Mucosa of gallbladder (tissue), 1 donor: ENCODE results near the gene MAEA. TPM values are rescaled to one million over a fixed set of nuclear protein-coding genes. Genes with fewer than 3 reads are reported as not detected.

Source experiments
- DNase-seq: peaks from one replicate; pipeline ENCODE4 v3.0.0-alpha.2; 2020; ENCODE audit warnings: low spot score
- total RNA-seq: library from RNA; stranded (reverse); gene quantifications from one replicate; pipeline ENCODE4 v1.2.1, GENCODE V29; 2021
- donor health status: DM: no; HTN: no; CAD: no.

The MAEA gene
- total RNA-seq, 1 donor from 2014 or later: 78.0 TPM

- DNase-seq: no peak
These were observed 39.8 kb upstream of the MAEA start for GRCh38 chr4:1249731-1250526.

GRCh38 chr4:1250527-1250812, 39.2 kb upstream of the MAEA start:
- no peak for DNase-seq

DNA sequence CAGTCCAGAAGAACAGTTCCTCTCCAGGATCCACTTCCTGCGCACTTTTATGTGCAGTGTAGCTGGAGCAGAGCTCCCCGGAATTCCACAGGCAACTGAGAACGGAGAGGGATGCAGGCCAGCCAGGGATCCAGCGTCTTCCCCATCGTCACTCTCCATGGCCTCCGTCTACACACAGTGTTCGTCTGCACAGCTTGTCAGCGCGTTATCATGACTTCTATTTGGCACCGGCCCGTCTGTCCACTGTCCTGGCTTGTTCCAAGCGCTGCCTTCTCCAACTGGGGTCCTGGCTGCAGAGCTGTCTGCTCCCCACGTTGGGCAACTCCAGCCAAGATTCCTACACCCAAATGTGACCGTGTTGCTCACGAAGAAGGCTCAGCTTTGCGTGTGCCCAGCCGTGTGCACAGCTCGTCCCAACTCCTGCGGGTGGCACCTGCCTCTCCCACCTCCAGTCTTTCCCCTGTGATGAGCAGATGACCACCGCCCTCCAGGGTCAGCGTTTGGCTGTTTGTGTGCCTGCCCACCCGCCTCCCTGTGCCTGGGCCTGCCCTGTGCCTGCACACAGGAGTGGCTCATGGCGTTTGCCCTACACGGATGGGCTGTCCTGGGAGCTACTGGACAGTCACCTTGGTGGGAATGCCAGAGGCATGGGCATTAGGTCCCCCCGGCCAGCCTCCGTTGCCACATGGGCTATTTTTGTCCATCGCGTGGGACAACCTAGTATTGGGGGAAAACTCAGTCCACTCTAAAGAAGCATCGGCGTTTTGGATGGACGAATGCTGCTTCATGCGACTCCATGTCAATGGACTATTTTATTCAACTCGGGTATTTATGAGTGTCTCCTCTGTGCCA, 38.5 kb upstream of the MAEA start:
- no peak for DNase-seq

DNA sequence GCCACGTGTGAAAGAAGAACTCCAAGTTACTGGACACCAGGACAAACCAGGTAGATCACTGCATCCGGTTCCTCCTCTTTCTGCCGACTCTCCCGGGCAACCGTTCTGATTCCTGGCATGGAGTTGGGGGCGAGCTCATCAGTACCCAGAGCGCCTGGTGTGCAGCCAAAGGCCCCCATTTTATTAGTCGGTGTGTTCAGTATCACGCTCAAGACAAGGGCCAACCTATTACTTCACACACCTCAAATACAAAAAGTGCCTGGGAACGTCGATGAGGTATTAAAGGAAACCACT, 38.0 kb upstream of the MAEA start:
- no peak for DNase-seq

GRCh38 chr4:1252928-1253492, 36.7 kb upstream of the MAEA start:
- DNase-seq: no peak

DNA sequence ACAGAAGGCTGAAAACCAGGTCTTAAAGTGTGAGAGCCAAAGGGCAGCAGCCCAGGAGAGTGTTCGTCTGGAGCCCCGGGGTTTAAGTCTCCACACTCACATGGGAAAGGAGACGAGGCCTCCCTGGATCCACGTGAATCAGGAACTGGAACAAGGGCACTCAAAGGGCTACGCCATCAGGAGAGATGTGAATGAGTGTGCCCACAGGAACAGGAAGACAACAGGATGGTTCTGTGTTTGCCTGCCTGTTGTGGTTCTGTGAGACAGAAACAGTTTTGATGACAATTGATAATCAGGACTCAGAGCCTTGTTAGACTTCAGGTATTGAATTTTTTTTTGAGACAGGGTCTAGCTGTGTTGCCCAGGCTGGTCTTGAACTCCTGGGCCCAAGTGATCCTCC, 35.9 kb upstream of the MAEA start:
- DNase-seq: no peak

- no peak for DNase-seq
These were observed 34.5 kb upstream of the MAEA start for GRCh38 chr4:1255151-1255550.

DNA sequence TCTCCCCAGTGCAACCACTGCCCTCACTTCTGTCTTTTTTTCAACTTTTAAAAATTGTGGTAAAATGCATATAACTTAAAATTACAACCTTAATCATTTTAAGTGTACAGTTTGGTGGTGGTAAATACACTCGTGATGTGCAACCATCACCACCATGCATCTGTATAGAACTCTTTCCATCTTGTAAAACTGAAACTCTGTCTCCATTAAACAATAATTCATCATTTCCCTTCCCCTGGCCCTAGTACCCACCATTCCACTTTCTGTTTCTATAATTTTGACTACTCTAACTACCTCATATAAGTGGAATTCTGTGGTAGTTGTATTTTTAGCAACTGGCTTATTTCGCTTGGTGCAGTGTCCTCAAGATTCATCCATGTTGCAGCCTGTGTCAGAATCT, 34.0 kb upstream of the MAEA start:
- no peak for DNase-seq

DNA sequence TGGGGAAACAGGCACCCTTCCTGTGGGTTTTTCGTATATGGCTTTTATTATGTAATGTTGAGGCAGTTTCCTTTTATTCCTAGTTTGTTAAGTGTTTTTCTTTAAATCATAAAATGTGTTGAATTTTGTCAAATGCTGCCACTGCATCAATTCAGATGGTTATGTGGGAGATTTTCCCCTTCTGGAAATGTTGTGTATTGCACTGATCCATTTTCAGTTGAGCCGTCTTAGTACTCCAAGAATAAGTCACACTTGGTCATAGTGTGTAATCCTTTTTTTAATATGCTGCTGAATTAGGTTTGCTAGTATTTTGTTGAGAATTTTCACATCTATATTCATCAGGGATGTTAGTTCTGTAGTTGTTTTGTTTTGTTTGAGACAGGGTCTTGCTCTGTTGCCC, 31.2 kb upstream of the MAEA start:
- no peak for DNase-seq

DNA sequence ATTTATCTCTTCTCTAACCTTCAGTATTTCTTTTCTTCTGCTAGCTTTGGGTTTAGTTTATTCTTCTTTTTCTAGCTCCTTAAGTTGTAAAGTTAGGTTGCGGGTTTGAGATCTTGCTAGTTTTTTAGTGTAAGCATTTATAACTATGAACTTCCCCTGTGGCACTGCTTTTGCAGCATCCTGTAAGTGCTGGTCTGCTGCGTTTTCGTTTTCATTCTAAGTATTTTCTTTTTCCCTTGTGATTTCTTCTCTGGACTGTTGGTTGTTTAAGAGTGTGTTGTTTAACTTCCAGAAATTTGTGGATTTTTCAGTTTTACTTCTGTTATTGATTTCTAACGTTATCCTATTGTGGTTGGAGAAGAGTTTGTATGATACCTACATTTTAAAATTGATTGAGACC, 29.7 kb upstream of the MAEA start:
- DNase-seq: no peak

DNA sequence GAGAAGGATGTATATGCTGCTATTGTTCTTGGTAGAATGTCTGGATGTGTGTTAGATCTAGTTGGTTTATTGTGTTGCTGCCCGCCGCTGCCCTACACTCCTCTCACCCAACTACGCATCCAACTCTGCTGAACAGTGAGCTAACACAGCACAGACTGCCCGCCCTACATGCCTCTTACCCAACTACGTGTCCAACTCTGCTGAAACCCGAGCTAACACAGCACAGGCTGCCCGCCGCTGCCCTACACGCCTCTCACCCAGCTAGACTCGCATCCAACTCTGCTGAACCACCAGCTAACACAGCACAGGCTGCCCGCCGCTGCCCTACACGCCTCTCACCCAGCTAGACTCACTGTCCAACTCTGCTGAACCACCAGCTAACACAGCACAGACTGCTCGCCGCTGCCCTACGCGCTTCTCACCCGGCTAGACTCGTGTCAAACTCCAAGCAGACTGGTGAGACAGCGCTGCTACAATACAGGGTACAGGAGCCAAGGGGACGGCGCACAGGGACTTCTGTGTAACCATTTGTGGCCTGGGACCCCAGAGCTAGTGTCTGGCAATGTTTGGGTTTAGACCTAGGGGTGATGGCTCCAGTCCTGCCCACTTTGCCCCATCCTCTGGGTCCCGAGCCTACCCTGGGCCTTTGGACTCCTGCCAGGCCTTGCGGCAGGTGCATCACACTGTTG, 29.1 kb upstream of the MAEA start:
- DNase-seq: no peak

- DNase-seq: no peak
These were observed 28.4 kb upstream of the MAEA start for GRCh38 chr4:1261107-1261928.

GRCh38 chr4:1264942-1265341, 24.7 kb upstream of the MAEA start:
- DNase-seq: no peak

- no peak for DNase-seq
These were observed 24.3 kb upstream of the MAEA start for GRCh38 chr4:1265351-1265750.

DNA sequence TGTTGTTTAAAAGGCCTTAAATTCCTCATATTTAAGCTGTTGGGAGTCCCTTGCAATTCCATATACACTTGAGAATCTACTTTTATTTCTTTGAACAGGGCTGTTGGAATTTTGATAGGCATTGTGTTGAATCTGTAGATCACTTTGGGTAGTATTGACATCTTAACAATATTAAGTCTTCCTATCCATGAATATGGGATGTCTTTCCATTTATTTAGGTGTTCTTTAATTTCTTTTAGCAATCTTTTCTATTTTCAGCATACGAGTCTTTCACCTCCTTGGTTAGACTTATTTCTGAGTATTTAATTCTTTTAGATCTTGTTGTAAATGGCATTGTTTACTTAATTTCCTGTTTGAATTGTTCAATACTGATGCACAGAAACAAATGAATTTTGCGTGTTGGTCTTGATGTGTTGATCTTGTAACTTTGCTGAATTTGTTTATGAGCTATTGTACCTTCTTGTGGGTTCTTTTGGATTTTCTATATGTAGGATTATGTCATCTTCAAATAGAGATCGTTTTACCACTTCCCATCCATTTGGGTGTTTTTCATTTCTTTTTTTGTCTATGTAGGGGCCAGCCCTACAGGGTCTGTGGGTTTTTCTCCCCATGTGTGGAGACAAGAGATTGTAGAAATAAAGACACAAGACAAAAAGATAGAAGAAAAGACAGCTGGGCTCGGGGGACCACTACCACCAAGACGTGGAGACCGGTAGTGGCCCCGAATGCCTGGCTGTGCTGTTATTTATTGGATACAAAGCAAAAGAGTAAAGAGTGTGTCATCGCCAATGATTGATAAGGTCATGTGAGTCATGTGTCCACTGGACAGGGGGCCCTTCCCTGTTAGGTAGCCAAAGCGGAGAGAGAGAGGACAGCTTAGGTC, 22.6 kb upstream of the MAEA start:
- no peak for DNase-seq

DNA sequence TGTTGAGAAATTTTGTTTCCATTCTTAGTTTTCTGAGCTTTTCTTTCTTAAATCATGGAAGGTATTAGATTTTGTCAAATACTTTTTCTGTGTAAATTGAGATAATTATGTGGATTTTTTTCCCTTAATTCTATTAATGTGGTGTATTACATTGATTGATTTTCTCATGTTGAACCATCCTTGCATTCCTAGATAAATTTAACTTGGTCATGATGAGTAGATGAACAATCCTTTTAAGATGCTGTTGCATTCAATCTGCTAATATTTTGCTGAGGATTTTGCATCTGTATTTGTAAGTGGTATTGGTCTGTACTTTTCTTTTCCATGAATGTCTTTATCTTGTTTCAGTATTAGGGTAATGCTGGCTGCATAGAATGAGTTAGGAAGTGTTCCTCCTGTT, 20.5 kb upstream of the MAEA start:
- no peak for DNase-seq

DNA sequence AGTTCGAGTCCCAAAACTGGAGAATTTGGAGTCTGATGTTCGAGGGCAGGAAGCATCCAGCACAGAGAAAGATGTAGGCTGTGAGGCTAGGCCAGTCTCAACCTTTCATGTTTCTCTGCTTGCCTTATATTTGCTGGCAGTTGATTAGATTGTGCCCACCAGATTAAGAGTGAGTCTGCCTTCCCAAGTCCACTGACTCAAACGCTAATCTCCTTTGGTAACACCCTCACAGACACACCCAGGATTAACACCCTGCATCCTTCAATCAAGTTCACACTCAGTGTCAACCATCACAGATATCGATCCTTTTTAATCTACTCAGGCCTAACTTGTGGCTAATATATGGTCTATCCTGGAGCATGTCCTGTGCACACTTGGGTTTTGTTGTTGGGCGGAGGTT, 18.0 kb upstream of the MAEA start:
- DNase-seq: no peak

- DNase-seq: no peak
These were observed 14.8 kb upstream of the MAEA start for GRCh38 chr4:1274871-1275270.

- no peak for DNase-seq
These were observed 12.7 kb upstream of the MAEA start for GRCh38 chr4:1276984-1277383.
